ENCODE results near the gene CST7.

The CST7 gene

GRCh38 chr20:24969186-24970029 lies 20.3 kb downstream of the CST7 start:
- TF ChIP-seq CTCF (conservative IDR thresholded peaks at IDR 0.05; ENCODE audit: low read depth, low read length): no peak
- H3K27me3 ChIP-seq (ENCODE audit: insufficient read depth, low read depth): no peaks in the 10 kb centered on the region
- no peak overlapping the region for H2AFZ ChIP-seq (ENCODE audit: low read depth)
- no peaks in the 10 kb centered on the region for H3K36me3 ChIP-seq (ENCODE audit: insufficient read depth)
- H3K4me1 ChIP-seq (ENCODE audit: low read depth, poor library complexity, severe bottlenecking): no peaks in the 10 kb centered on the region
- no peak overlapping the region for H3K9ac ChIP-seq
- H3K79me2 ChIP-seq (ENCODE audit: insufficient read depth, low read depth): no peaks in the 10 kb centered on the region
- H3K4me2 ChIP-seq: no peak overlapping the region
- no peak overlapping the region for H3K4me3 ChIP-seq (IDR thresholded peaks at IDR 0.05; ENCODE audit: insufficient read depth, low read depth, low read length)
- H4K20me1 ChIP-seq (ENCODE audit: insufficient read depth): no peaks in the 10 kb centered on the region
- H3K27ac ChIP-seq: no peak overlapping the region

- H3K9ac ChIP-seq: no peak overlapping the region
- no peaks in the 10 kb centered on the region for H4K20me1 ChIP-seq (ENCODE audit: insufficient read depth)
- no peak overlapping the region for H2AFZ ChIP-seq (ENCODE audit: low read depth)
- TF ChIP-seq CTCF (conservative IDR thresholded peaks at IDR 0.05; ENCODE audit: low read depth, low read length): no peak
- H3K4me3 ChIP-seq (IDR thresholded peaks at IDR 0.05; ENCODE audit: insufficient read depth, low read depth, low read length): no peak overlapping the region
- no peak overlapping the region for H3K27ac ChIP-seq
- no peaks in the 10 kb centered on the region for H3K79me2 ChIP-seq (ENCODE audit: insufficient read depth, low read depth)
- no peak overlapping the region for H3K4me2 ChIP-seq
- H3K36me3 ChIP-seq (ENCODE audit: insufficient read depth): no peaks in the 10 kb centered on the region
- H3K4me1 ChIP-seq (ENCODE audit: low read depth, poor library complexity, severe bottlenecking): no peaks in the 10 kb centered on the region
- H3K27me3 ChIP-seq (ENCODE audit: insufficient read depth, low read depth): no peaks in the 10 kb centered on the region
These were observed 21.0 kb downstream of the CST7 start for GRCh38 chr20:24970030-24970553.

- Histone ChIP-seq H3K79me2 (ENCODE audit: insufficient read depth, low read depth) (no peaks in the 10 kb centered on the region), H3K36me3 (ENCODE audit: insufficient read depth) (no peaks in the 10 kb centered on the region), H3K4me2 (no peak overlapping the region), H4K20me1 (ENCODE audit: insufficient read depth) (no peaks in the 10 kb centered on the region), H3K4me3 (IDR thresholded peaks at IDR 0.05; ENCODE audit: insufficient read depth, low read depth, low read length) (no peak overlapping the region), H2AFZ (ENCODE audit: low read depth) (no peak overlapping the region), H3K27ac (no peak overlapping the region), H3K9ac (no peak overlapping the region), H3K27me3 (ENCODE audit: insufficient read depth, low read depth) (no peaks in the 10 kb centered on the region), H3K4me1 (ENCODE audit: low read depth, poor library complexity, severe bottlenecking) (no peaks in the 10 kb centered on the region)
- no peak for TF ChIP-seq CTCF (conservative IDR thresholded peaks at IDR 0.05; ENCODE audit: low read depth, low read length)
These were observed 21.7 kb downstream of the CST7 start for GRCh38 chr20:24970754-24971153.

GRCh38 chr20:24971376-24972101 lies 22.5 kb downstream of the CST7 start:
- H3K4me2 ChIP-seq: no peak overlapping the region
- H3K27me3 ChIP-seq (ENCODE audit: insufficient read depth, low read depth): no peaks in the 10 kb centered on the region
- H2AFZ ChIP-seq (ENCODE audit: low read depth): no peak overlapping the region
- H4K20me1 ChIP-seq (ENCODE audit: insufficient read depth): no peaks in the 10 kb centered on the region
- H3K79me2 ChIP-seq (ENCODE audit: insufficient read depth, low read depth): no peaks in the 10 kb centered on the region
- H3K4me3 ChIP-seq (IDR thresholded peaks at IDR 0.05; ENCODE audit: insufficient read depth, low read depth, low read length): no peak overlapping the region
- H3K4me1 ChIP-seq (ENCODE audit: low read depth, poor library complexity, severe bottlenecking): no peaks in the 10 kb centered on the region
- H3K9ac ChIP-seq: no peak overlapping the region
- no peak for TF ChIP-seq CTCF (conservative IDR thresholded peaks at IDR 0.05; ENCODE audit: low read depth, low read length)
- no peaks in the 10 kb centered on the region for H3K36me3 ChIP-seq (ENCODE audit: insufficient read depth)
- no peak overlapping the region for H3K27ac ChIP-seq
